Uterus (tissue), 4 donors: ENCODE data around the gene EML1. TPM values are rescaled to one million over a fixed set of nuclear protein-coding genes. Genes with fewer than 3 reads are reported as not detected.

ENCODE experiments used
- DNase-seq, 2 donors: peaks; one replicate each; pipeline ENCODE4 v3.0.0-alpha.2; 2019 to 2020
- H3K27ac ChIP-seq, 2 donors: fragments of 200-600 bp; sonication (generic); 1 replicate in 1 of 2; 2 replicates in 1 of 2; pipeline ENCODE4 v1.5.1; 2016 to 2018
- H3K27me3 ChIP-seq, 2 donors: fragments of 200-600 bp; sonication (generic); one replicate each; pipeline ENCODE4 v1.5.1; 2018 to 2019; ENCODE audit warnings: control low read depth in 1 of 2
- H3K36me3 ChIP-seq, 2 donors: fragments of 200-600 bp; sonication (generic); one replicate each; pipeline ENCODE4 v1.5.1; 2019; ENCODE audit warnings: control low read depth in 1 of 2
- H3K4me1 ChIP-seq, 2 donors: fragments of 200-600 bp; sonication (generic); one replicate each; pipeline ENCODE4 v1.5.1; 2018 to 2019; ENCODE audit warnings: control low read depth in 1 of 2
- H3K4me3 ChIP-seq, 2 donors: fragments of 200-600 bp; sonication (generic); 1 replicate in 1 of 2; 2 replicates in 1 of 2; pipeline ENCODE4 v1.5.1; 2018 to 2019; ENCODE audit warnings: mild to moderate bottlenecking in 1 of 2
- H3K9me3 ChIP-seq, 2 donors: fragments of 200-600 bp; sonication (generic); one replicate each; pipeline ENCODE4 v1.5.1; 2019; ENCODE audit warnings: control low read depth in 1 of 2
- CTCF ChIP-seq, 4 experiments: fragments of 200-600 bp in 2 of 4; fragments of 450-650 bp in 2 of 4; sonication (generic) in 2 of 4; IDR thresholded peaks; one replicate each; pipeline ENCODE4 v1.5.1; 2016 to 2019; ENCODE audit warnings: antibody characterized with exemption in 4 of 4, mild to moderate bottlenecking in 2 of 4, moderate library complexity in 1 of 4
- POLR2A ChIP-seq, 2 donors: fragments of 450-650 bp; IDR thresholded peaks; one replicate each; pipeline ENCODE4 v1.6.1; 2016; ENCODE audit warnings: antibody characterized with exemption in 2 of 2, mild to moderate bottlenecking in 1 of 2, moderate library complexity in 1 of 2
- intact Hi-C: fragments of 100-400 bp; cut with DNase I; formaldehyde crosslinking; loops from one replicate; pipeline ENCODE4 v1.15.1; 2023; ENCODE audit warnings: low total_unique reads
- total RNA-seq, 4 donors: library from RNA; depleted of rRNA in 3 of 4; stranded (reverse); fragments of >200 nt in 3 of 4; gene quantifications; one replicate each; pipeline versions ENCODE4 v1.1.0 to v1.2.4, GENCODE V29; 2014 to 2023
- donor health status: DM: yes; HTN: yes; CAD: no.

EML1 gene
- total RNA-seq, 4 donors from 2014 or later = 51.4 to 184 (median 84.4) TPM

- Histone ChIP-seq H3K9me3 (no peaks in the 10 kb centered on the region), H3K4me3 (no peak overlapping the region), H3K27ac (peak overlapping the region; percentile 41 to 69), H3K4me1 (peaks cover 5 to 9% of the 10 kb centered on the region in 2 donors), H3K27me3 (no peaks in the 10 kb centered on the region), H3K36me3 (no peaks in the 10 kb centered on the region)
- DNase-seq = no peak
- intact Hi-C loops = no loop called here
- TF ChIP-seq POLR2A (IDR thresholded peaks at IDR 0.05) (no peak), CTCF (IDR thresholded peaks at IDR 0.05) (no peak)
Observed at GRCh38 chr14:99747167-99747566, 46.0 kb upstream of the EML1 start.

GRCh38 chr14:99747582-99748330, 45.5 kb upstream of the EML1 start:
- H3K36me3 ChIP-seq = no peaks in the 10 kb centered on the region
- no peak for DNase-seq
- intact Hi-C loops = no loop called here
- H3K27me3 ChIP-seq = no peaks in the 10 kb centered on the region
- H3K4me3 ChIP-seq = no peak overlapping the region
- no peaks in the 10 kb centered on the region for H3K9me3 ChIP-seq
- H3K27ac ChIP-seq = peak overlapping the region; percentile 41 to 69
- H3K4me1 ChIP-seq = peaks cover 5 to 9% of the 10 kb centered on the region in 2 donors
- TF ChIP-seq CTCF (IDR thresholded peaks at IDR 0.05) (no peak), POLR2A (IDR thresholded peaks at IDR 0.05) (no peak)

DNA sequence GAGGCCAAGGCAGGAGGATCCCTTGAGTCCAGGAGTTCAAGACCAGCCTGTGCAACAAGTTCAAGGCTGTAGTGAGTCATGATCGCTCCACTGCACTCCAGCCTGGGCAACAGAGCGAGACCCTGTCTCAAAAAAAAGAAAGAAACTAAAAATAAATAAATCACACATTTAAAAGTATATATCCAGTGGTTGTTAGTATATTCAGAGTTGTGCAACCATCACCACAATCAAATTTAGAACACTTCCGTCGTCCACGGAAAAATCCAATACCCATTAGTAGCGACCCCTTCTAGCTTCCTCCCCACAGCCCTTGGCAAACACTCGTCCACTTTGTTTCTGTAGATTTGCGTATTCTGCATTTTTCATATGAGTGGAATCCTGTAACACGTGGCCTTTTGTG, 44.7 kb upstream of the EML1 start:
- peaks cover 5 to 9% of the 10 kb centered on the region in 2 donors for H3K4me1 ChIP-seq
- no peak for DNase-seq
- no peak for TF ChIP-seq CTCF (IDR thresholded peaks at IDR 0.05)
- no peak for TF ChIP-seq POLR2A (IDR thresholded peaks at IDR 0.05)
- intact Hi-C loops = no loop called here
- H3K4me3 ChIP-seq = no peak overlapping the region
- H3K27me3 ChIP-seq = no peaks in the 10 kb centered on the region
- no peaks in the 10 kb centered on the region for H3K36me3 ChIP-seq
- no peaks in the 10 kb centered on the region for H3K9me3 ChIP-seq
- H3K27ac ChIP-seq = no peak overlapping the region

- DNase-seq = no peak
- H3K9me3 ChIP-seq = no peaks in the 10 kb centered on the region
- H3K4me3 ChIP-seq = no peak overlapping the region
- H3K27ac ChIP-seq = no peak overlapping the region
- no peaks in the 10 kb centered on the region for H3K27me3 ChIP-seq
- TF ChIP-seq POLR2A (IDR thresholded peaks at IDR 0.05) (no peak), CTCF (IDR thresholded peaks at IDR 0.05) (no peak)
- H3K36me3 ChIP-seq = no peaks in the 10 kb centered on the region
- peaks cover 5 to 9% of the 10 kb centered on the region in 2 donors for H3K4me1 ChIP-seq
- intact Hi-C loops = no loop called here
Observed at GRCh38 chr14:99749142-99749541, 44.1 kb upstream of the EML1 start.

GRCh38 chr14:99749763-99750715, 43.2 kb upstream of the EML1 start:
- peak overlapping the region; percentile 9 to 52 for H3K27ac ChIP-seq
- intact Hi-C loops = no loop called here
- H3K4me1 ChIP-seq = peaks cover 5 to 9% of the 10 kb centered on the region in 2 donors
- H3K4me3 ChIP-seq = no peak overlapping the region
- H3K27me3 ChIP-seq = no peaks in the 10 kb centered on the region
- H3K9me3 ChIP-seq = no peaks in the 10 kb centered on the region
- H3K36me3 ChIP-seq = no peaks in the 10 kb centered on the region
- no peak for DNase-seq
- no peak for TF ChIP-seq CTCF (IDR thresholded peaks at IDR 0.05)
- TF ChIP-seq POLR2A (IDR thresholded peaks at IDR 0.05) = no peak
